Activated naive CD4-positive, alpha-beta T cell treated with anti-CD3 and anti-CD28 coated beads, Interleukin-2, amount 10 ng/mL, durations not matched to agents 7 days and 5 days (primary cell): ENCODE data around the gene OR6M1.

Experiments
- CTCF ChIA-PET: fragments of 350-600 bp; sonication (Branson Sonifier 250); formaldehyde crosslinking; loops from one replicate; lab custom pipeline; 2021; ENCODE audit warnings: antibody characterized with exemption; lab: Charles Lee
- DNase-seq: peaks from one replicate; pipeline ENCODE4 v3.0.0-alpha.2; 2020
- H3K27ac Mint-ChIP-seq: one replicate; pipeline ENCODE4 v1.8.0; 2021; ENCODE audit warnings: mild to moderate bottlenecking, moderate library complexity, mixed read lengths
- H3K27me3 Mint-ChIP-seq: one replicate; pipeline ENCODE4 v1.8.0; 2021; ENCODE audit warnings: mild to moderate bottlenecking, mixed read lengths
- H3K36me3 Mint-ChIP-seq: one replicate; pipeline ENCODE4 v1.8.0; 2021; ENCODE audit warnings: mixed read lengths
- H3K4me1 Mint-ChIP-seq: one replicate; pipeline ENCODE4 v1.8.0; 2021; ENCODE audit warnings: mixed read lengths
- H3K4me3 Mint-ChIP-seq: one replicate; pipeline ENCODE4 v1.8.0; 2021; ENCODE audit warnings: mild to moderate bottlenecking, moderate library complexity, mixed read lengths
- H3K9me3 Mint-ChIP-seq: one replicate; pipeline ENCODE4 v1.8.0; 2021; ENCODE audit warnings: mixed read lengths

Gene OR6M1

DNA sequence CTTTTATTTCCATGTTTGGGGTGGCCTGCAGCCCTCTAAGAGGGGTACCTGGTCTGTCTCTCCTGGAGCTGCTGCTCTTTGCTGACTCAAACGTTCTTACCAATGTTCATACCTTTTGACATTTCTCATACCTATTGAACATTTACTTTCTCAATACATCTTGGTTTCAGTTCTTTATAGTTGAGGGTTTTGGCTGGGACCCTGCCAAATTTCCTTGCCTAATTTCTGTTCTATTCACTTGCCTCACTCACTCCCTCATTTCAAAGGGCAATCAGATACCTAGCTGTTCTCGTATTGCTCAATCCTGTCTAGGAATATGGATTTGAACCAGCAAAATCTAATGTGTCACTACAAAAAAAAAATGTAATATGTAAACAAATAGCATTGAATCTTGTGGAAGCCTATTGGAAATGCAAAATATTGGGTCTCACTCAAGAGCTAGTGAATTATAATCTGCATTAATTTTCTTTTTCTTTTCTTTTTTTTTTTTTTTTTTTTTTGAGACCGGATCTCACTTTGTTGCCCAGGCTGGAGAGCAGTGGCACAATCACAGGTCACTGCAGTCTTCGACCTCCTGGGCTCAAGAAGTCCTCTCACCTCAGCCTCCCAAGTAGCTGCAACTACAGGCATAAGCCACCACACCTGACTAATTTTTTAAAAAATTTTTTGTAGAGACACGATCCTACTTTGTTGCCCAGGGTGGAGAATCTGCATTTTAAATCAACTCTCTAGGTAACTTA is 7.5 kb downstream of the OR6M1 start:
- H3K36me3 Mint-ChIP-seq, result no peaks in the 10 kb centered on the region
- no peak for DNase-seq
- no peak overlapping the region for H3K4me3 Mint-ChIP-seq
- no peak overlapping the region for H3K27ac Mint-ChIP-seq
- no peaks in the 10 kb centered on the region for H3K27me3 Mint-ChIP-seq
- no peaks in the 10 kb centered on the region for H3K9me3 Mint-ChIP-seq
- no peaks in the 10 kb centered on the region for H3K4me1 Mint-ChIP-seq
- CTCF ChIA-PET, result no interaction called here

DNA sequence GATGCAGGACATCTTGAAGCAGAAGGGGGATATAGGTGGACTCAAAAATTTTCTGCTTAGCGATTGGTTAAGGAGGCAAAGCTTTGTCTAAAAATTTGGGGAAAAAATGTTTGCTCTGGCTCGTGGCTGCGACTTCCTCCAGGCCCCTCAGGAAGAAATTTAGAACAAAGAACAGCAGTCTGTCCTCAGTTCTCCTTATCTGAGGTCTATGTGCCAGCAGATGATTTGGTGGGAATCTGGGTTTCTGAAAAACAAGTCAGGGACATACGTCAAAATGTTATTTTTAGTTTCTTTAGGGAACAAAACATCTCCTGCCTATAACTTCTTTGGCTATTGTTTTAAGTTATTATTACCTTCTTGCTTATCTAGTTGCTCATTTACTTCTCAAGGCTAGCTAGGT is 8.1 kb downstream of the OR6M1 start:
- H3K9me3 Mint-ChIP-seq, result no peaks in the 10 kb centered on the region
- H3K27ac Mint-ChIP-seq, result no peak overlapping the region
- H3K4me1 Mint-ChIP-seq, result no peaks in the 10 kb centered on the region
- DNase-seq, result no peak
- H3K36me3 Mint-ChIP-seq, result no peaks in the 10 kb centered on the region
- no peaks in the 10 kb centered on the region for H3K27me3 Mint-ChIP-seq
- CTCF ChIA-PET, result no interaction called here
- H3K4me3 Mint-ChIP-seq, result no peak overlapping the region

DNA sequence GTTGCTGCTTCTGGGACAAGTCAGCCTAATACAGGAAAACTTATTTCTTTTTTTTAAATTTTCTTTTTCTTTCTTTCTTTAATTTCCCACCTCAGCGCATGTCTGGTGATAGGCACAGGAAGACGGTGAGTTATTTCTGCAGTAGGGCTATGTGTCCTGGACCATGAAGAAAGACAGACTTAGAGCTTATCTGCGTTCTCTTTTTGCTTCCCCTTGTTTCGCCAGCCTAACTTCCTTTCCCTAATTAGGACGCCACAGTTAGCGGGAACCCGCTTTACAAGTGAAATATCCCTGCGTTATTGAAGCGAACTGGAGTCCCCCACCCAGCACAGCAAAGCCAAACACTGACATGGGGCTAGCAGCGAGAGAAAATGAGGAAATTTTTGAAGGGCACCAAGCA is 8.6 kb downstream of the OR6M1 start:
- no peak overlapping the region for H3K4me3 Mint-ChIP-seq
- H3K36me3 Mint-ChIP-seq, result no peaks in the 10 kb centered on the region
- no peaks in the 10 kb centered on the region for H3K9me3 Mint-ChIP-seq
- DNase-seq, result no peak
- no peaks in the 10 kb centered on the region for H3K27me3 Mint-ChIP-seq
- no peak overlapping the region for H3K27ac Mint-ChIP-seq
- CTCF ChIA-PET, result no interaction called here
- no peaks in the 10 kb centered on the region for H3K4me1 Mint-ChIP-seq

DNA sequence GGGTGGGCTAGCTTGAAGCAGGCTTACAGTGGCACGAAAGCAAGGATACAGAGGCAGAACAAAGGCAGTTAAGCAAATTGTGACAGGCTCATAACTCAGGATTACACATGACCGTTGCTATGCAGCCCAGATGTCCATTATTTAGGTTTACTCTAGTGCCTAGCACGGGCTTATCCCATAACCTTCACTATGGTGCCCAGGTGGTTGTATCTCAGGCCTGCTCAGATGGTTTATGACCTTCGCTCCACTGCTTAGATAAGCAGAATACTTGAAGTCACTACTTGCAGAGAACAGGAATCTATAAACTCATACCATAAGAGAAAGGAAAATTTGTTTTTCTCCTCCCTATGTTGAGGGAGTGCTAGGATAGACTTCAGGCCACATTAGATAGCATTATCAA is 9.0 kb downstream of the OR6M1 start:
- H3K9me3 Mint-ChIP-seq, result no peaks in the 10 kb centered on the region
- no peaks in the 10 kb centered on the region for H3K4me1 Mint-ChIP-seq
- H3K36me3 Mint-ChIP-seq, result no peaks in the 10 kb centered on the region
- H3K4me3 Mint-ChIP-seq, result no peak overlapping the region
- no peak overlapping the region for H3K27ac Mint-ChIP-seq
- CTCF ChIA-PET, result no interaction called here
- no peaks in the 10 kb centered on the region for H3K27me3 Mint-ChIP-seq
- DNase-seq, result no peak

DNA sequence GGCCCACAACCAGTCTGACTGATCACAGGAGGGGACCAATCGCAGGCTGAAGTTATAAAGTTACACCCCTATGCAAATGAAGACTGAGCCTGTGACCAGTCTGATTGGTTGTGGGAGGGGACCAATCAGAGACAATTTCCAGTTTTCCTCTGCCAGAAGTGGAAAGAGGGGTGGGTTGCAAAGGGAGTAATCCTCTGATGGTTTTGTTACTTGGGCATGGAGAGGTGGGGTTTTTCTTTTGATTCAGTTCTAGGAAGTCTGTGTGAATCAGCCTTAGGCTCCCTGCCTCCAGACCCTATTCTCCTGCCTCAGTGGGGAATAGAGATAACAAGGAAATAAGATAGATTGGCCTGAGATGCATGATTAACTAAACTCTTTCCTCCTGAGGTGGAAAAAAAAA is 9.9 kb downstream of the OR6M1 start:
- CTCF ChIA-PET, result no interaction called here
- no peak overlapping the region for H3K4me3 Mint-ChIP-seq

DNA sequence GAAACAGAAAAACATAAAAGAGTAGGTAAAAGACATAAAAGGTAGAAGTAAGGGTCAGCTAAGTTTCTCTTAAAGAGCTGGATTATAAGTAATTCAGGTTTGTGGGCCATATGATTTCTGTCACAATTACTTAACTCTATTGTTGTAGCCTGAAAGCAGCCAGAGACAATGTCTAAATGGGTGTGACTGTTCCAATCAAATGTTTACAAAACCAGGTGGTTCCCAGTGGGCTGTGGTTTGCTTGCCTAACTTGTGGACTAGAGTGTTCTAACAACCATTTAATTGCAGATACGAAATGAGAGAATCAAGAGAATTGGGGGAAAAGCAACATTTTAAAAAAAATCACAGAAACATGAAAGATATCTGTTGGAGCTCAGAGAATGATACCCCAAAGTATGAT is 22.6 kb downstream of the OR6M1 start:
- Mint-ChIP-seq H3K36me3 (no peaks in the 10 kb centered on the region), H3K4me1 (no peaks in the 10 kb centered on the region), H3K9me3 (no peaks in the 10 kb centered on the region), H3K4me3 (no peak overlapping the region), H3K27ac (no peak overlapping the region), H3K27me3 (no peaks in the 10 kb centered on the region)
- DNase-seq, result no peak
- CTCF ChIA-PET, result no interaction called here

More for the DNA sequence above, 9.9 kb downstream of the OR6M1 start:
- H3K36me3 Mint-ChIP-seq, result no peaks in the 10 kb centered on the region
- no peaks in the 10 kb centered on the region for H3K4me1 Mint-ChIP-seq
- H3K27me3 Mint-ChIP-seq, result no peaks in the 10 kb centered on the region
- no peaks in the 10 kb centered on the region for H3K9me3 Mint-ChIP-seq
- H3K27ac Mint-ChIP-seq, result no peak overlapping the region
- no peak for DNase-seq

DNA sequence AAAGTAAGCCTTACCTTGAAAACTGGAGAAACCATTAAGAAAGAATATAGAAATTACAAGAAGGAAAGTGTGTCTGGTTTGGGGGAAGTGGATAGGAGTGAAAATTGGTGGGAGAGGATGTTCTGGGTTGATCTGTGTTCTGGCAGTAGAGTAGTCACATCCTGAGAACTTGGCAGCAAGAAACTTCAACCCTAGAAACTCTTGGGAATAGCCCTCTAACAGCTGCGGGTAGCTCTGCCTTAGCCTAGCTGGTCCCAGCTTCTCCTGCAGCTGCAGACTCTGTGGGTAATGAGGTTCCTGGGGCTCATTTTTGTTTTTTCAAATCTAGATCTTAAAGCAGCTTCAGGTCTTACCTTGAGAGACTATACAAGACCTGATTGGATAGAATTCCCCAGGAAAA is 27.6 kb downstream of the OR6M1 start:
- H3K4me3 Mint-ChIP-seq, result no peak overlapping the region
- H3K27me3 Mint-ChIP-seq, result no peaks in the 10 kb centered on the region
- H3K27ac Mint-ChIP-seq, result no peak overlapping the region
- no peak for DNase-seq
- H3K36me3 Mint-ChIP-seq, result no peaks in the 10 kb centered on the region
- no peaks in the 10 kb centered on the region for H3K9me3 Mint-ChIP-seq
- H3K4me1 Mint-ChIP-seq, result no peaks in the 10 kb centered on the region
- CTCF ChIA-PET, result no interaction called here

DNA sequence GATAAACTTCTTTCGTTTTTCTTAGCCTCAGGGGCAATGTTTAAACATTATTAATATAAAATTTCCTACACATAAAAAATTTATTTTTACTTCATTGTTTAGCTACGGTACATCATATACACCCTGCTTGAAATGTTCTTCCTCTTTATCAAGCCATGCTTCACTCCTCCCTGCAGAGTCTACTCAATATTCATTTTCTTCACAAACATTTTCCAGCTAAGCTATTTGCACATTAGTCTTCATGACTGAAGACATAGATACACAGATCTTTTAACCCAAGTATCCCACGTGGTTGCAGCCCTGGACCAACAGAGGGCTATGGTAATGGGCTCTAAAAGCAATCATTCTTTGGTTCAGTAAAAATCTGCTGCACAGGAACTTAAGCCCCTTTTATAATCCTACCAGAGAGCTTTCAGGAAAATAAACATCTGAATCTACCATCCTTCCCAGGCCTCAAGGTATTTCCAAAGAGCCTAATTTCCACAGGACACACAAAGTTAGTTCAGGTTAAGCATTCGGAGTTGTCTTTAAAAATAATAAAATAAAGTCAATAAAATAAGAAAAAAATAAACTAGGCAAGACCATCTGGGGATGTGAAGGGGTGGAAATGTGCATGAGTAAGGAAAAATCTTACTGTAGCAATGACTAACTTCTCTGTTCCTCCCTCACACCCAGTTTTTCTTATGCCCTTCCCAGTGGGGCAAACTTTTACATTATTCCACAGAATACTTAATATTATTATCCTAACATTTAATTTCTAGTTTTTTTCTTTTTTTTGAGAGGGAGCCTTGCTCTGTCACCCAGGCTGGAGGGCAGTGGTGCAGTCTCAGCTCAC is 30.2 kb downstream of the OR6M1 start:
- Mint-ChIP-seq H3K27ac (no peak overlapping the region), H3K27me3 (no peaks in the 10 kb centered on the region), H3K9me3 (no peaks in the 10 kb centered on the region), H3K4me3 (no peak overlapping the region), H3K36me3 (no peaks in the 10 kb centered on the region), H3K4me1 (no peaks in the 10 kb centered on the region)
- no peak for DNase-seq
- CTCF ChIA-PET, result interaction anchor here (1.3 kb wide), 1 partner anchor 10 kb away, joined by 3 read pairs; no protein-coding TSS in a partner anchor

DNA sequence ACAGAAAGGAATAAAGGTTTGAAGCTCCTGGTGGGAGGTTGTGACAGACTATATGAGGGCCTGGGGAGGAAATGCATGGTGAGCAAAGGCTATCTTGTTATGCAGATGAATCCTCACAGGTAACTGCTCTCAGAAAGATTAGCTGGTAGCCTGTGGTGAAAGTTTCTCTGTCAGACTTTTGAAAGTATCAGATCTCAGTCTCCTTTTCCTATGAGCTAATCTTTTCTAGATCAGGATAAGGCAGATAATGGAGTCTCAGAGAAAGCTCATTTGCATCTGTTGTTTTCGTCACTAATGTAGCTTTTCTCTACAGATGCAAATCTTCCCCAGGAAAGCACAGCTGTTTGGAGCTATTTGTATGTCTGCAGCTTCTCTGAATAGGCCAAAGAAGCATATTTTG is 30.9 kb downstream of the OR6M1 start:
- no peaks in the 10 kb centered on the region for H3K27me3 Mint-ChIP-seq
- CTCF ChIA-PET, result interaction anchor here (1.3 kb wide), 1 partner anchor 9 kb away, joined by 3 read pairs; no protein-coding TSS in a partner anchor
- no peak for DNase-seq
- H3K4me3 Mint-ChIP-seq, result no peak overlapping the region
- no peak overlapping the region for H3K27ac Mint-ChIP-seq
- H3K36me3 Mint-ChIP-seq, result no peaks in the 10 kb centered on the region
- no peaks in the 10 kb centered on the region for H3K9me3 Mint-ChIP-seq
- H3K4me1 Mint-ChIP-seq, result no peaks in the 10 kb centered on the region

DNA sequence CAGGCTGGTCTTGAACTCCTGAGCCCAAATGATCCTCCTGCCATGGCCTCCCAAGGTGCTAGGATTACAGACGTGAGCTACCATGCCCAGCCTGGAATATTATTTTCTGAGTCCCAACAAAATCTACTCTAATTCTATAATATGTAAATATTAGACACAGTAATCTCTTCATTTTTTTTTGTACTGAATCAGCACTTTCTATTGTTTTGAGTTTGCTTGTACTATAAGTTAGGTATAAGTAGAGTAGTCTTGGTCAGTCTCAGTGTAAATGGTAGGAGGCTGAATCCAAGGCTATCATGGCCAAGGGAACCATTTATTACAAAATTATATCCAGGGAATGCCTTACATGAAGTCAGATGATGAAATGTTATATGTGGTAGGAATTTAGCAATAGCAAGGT is 32.2 kb downstream of the OR6M1 start:
- no peak for DNase-seq
- H3K4me1 Mint-ChIP-seq, result no peaks in the 10 kb centered on the region
- H3K4me3 Mint-ChIP-seq, result no peak overlapping the region
- H3K9me3 Mint-ChIP-seq, result no peaks in the 10 kb centered on the region
- CTCF ChIA-PET, result no interaction called here
- H3K27me3 Mint-ChIP-seq, result no peaks in the 10 kb centered on the region
- no peaks in the 10 kb centered on the region for H3K36me3 Mint-ChIP-seq
- H3K27ac Mint-ChIP-seq, result no peak overlapping the region

DNA sequence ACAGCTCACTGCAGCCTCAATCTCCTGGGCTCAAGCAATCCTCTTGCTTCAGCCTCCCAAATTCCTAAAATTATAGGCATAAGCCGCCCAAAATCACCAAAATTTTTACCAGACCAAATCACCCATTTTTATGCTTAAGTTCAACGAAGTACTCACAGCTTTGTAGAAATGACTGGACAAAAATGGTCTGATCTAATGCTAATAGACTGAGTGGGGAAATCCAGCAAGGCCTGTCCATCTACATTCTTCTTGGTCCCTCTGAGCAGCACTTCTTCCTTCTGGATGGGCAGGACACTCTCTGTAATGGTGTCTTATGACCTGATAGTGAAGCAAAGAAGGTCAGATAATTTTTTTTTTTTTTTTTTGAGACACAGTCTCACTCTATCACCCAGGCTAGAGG is 33.1 kb downstream of the OR6M1 start:
- Mint-ChIP-seq H3K27me3 (no peaks in the 10 kb centered on the region), H3K4me3 (no peak overlapping the region), H3K36me3 (no peaks in the 10 kb centered on the region), H3K4me1 (no peaks in the 10 kb centered on the region), H3K9me3 (no peaks in the 10 kb centered on the region), H3K27ac (no peak overlapping the region)
- CTCF ChIA-PET, result no interaction called here
- no peak for DNase-seq

DNA sequence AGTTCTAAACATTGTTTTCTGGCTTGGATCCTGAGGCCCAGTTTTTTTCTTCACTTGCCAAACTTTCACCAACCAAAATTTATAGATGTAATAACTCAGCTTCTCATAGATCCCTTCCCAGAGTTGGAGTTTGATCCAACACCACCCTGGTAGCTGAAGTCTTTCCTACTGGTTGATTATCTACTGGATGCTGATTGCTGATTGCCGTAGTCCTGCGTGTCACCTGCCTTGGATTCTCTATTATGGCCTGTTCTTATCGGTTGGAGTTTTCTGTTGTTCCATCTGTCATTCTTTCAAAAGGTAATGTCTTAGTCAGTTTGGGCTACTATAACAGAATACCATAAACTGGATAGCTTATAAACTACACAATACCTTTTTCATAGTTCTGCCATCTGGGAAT is 34.5 kb downstream of the OR6M1 start:
- no peak overlapping the region for H3K4me3 Mint-ChIP-seq
- no peaks in the 10 kb centered on the region for H3K9me3 Mint-ChIP-seq
- no peak for DNase-seq
- no peaks in the 10 kb centered on the region for H3K27me3 Mint-ChIP-seq
- CTCF ChIA-PET, result no interaction called here
- no peaks in the 10 kb centered on the region for H3K4me1 Mint-ChIP-seq
- H3K36me3 Mint-ChIP-seq, result no peaks in the 10 kb centered on the region
- H3K27ac Mint-ChIP-seq, result no peak overlapping the region

DNA sequence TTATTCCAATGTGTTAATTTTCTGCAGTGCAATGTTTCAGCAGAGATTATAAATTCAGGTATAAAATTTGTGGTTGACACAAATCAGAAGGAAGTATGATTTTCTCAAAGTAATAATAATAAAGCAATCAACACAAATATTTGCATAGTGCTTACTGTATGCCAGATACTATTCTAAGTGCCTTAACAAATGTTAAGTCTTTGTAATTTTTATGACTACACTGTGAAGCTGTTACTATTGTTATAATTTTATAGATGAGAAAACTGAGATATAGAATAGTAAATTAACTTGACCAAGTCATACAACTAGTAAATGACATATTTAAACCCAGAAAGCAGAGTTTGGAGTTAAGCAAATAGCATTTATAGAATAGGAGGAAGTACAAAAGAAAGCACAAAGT is 35.4 kb downstream of the OR6M1 start:
- H3K27ac Mint-ChIP-seq, result no peak overlapping the region
- H3K4me1 Mint-ChIP-seq, result no peaks in the 10 kb centered on the region
- no peaks in the 10 kb centered on the region for H3K36me3 Mint-ChIP-seq
- H3K4me3 Mint-ChIP-seq, result no peak overlapping the region
- H3K9me3 Mint-ChIP-seq, result no peaks in the 10 kb centered on the region
- no peak for DNase-seq
- no peaks in the 10 kb centered on the region for H3K27me3 Mint-ChIP-seq
- CTCF ChIA-PET, result no interaction called here

DNA sequence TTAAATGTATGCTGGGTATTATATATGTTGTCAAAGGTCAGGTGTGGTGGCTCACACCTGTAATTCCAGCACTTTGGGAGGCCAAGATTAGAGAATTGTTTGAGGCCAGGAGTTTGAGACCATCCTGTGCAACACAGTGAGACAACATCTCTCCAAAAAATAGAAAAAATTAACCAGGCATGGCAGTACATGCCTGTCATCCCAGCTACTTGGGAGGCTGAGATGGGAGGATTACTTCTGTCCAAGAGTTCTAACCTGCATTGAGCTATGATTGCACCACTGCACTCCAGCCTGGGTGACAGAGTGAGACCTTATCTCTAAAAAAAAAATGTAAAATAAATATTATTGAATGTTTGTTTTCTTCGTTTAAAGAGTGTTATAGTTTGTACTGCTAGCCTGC is 40.5 kb downstream of the OR6M1 start:
- Mint-ChIP-seq H3K36me3 (no peaks in the 10 kb centered on the region), H3K27me3 (peaks cover 6% of the 10 kb centered on the region), H3K27ac (no peak overlapping the region), H3K4me3 (no peak overlapping the region), H3K9me3 (peaks cover 9% of the 10 kb centered on the region), H3K4me1 (no peaks in the 10 kb centered on the region)
- DNase-seq, result no peak
- CTCF ChIA-PET, result no interaction called here

DNA sequence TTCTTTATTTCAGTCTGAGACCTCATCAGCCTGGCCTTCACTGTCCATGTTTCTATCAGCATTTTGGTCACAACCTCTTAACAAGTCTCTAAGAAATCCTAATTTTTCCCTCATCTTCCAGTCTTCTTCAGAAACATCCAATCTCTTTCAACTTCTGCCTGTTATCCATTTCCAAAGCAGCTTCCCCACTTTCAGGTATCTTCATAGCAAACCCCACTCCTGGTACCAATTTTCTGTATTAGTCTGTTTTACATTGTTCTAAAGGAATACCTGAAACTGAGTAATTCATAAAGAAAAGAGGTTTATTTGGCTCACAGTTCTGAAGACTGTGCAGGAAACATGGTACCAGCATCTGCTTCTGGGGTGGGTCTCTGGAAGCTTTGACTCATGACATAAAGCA is 43.7 kb downstream of the OR6M1 start:
- no peak for DNase-seq
- Mint-ChIP-seq H3K27ac (no peak overlapping the region), H3K4me1 (peaks cover 8% of the 10 kb centered on the region), H3K27me3 (peaks cover 6% of the 10 kb centered on the region), H3K36me3 (peaks cover 3% of the 10 kb centered on the region), H3K4me3 (no peak overlapping the region), H3K9me3 (peaks cover 9% of the 10 kb centered on the region)
- CTCF ChIA-PET, result no interaction called here
